ENCODE measurements around the gene SLC39A9.
"Not testable (repeated sequence)": the region's sequence is repeated elsewhere in the genome, so short reads cannot be mapped to it uniquely, and the experiment has no call there.

Gene SLC39A9

DNA sequence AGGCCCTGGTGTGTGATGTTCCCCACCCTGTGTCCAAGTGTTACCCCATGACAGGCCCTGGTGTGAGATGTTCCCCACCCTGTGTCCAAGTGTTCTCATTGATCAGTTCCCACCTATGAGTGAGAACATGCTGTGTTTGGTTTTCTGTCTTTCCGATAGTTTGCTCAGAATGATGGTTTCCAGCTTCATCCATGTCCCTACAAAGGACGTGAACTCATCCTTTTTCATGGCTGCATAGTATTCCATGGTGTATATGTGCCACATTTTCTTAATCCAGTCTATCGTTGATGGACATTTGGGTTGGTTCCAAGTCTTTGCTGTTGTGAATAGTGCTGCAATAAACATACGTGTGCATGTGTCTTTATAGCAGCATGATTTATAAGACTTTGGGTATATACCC, 17.6 kb downstream of the SLC39A9 start:
- H3K27me3 ChIP-seq (ENCODE audit: control insufficient read depth, insufficient read depth, low read length); H3K4me1 ChIP-seq (ENCODE audit: control insufficient read depth, insufficient read depth, low read length); H3K36me3 ChIP-seq (ENCODE audit: control insufficient read depth, insufficient read depth, low read length); H3K27ac ChIP-seq (ENCODE audit: low read length); H3K9me3 ChIP-seq (ENCODE audit: control insufficient read depth, insufficient read depth, low read length); DNase-seq (ENCODE audit: low read depth, low spot score); H3K4me3 ChIP-seq (ENCODE audit: low read length): not testable (repeated sequence)
- WGBS (ENCODE audit: insufficient coverage, insufficient read length), result no CpG with 5 or more reads among the region's 4 CpGs

DNA sequence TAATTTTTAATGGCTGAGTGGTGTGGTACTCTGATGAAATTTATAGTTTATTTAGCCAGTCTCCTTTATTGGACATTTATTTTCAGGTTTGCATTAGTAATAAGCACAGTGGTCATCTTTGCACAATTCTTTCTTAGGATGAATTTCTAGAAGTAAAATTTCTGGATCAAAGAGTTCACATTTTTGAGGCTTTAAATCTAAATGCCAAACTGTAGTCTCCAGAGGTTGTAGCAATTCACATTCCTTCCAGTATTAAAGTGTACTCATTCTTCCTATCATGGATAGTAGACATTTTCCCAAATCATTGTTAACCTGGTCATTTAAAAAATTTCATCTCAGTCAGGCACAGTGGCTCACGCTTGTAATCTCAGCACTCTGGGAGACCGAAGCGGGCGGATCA, 24.8 kb downstream of the SLC39A9 start:
- H3K36me3 ChIP-seq (ENCODE audit: control insufficient read depth, insufficient read depth, low read length), result peaks cover 5% of the 10 kb centered on the region; the same call in 1 of the 2 replicates
- no peaks in the 10 kb centered on the region for H3K4me1 ChIP-seq (ENCODE audit: control insufficient read depth, insufficient read depth, low read length)
- no peak for DNase-seq (ENCODE audit: low read depth, low spot score)
- H3K4me3 ChIP-seq (ENCODE audit: low read length), result no peak overlapping the region
- no peaks in the 10 kb centered on the region for H3K27me3 ChIP-seq (ENCODE audit: control insufficient read depth, insufficient read depth, low read length)
- no CpG with 5 or more reads among the region's 4 CpGs for WGBS (ENCODE audit: insufficient coverage, insufficient read length)
- no peaks in the 10 kb centered on the region for H3K9me3 ChIP-seq (ENCODE audit: control insufficient read depth, insufficient read depth, low read length)
- no peak overlapping the region for H3K27ac ChIP-seq (ENCODE audit: low read length)

DNA sequence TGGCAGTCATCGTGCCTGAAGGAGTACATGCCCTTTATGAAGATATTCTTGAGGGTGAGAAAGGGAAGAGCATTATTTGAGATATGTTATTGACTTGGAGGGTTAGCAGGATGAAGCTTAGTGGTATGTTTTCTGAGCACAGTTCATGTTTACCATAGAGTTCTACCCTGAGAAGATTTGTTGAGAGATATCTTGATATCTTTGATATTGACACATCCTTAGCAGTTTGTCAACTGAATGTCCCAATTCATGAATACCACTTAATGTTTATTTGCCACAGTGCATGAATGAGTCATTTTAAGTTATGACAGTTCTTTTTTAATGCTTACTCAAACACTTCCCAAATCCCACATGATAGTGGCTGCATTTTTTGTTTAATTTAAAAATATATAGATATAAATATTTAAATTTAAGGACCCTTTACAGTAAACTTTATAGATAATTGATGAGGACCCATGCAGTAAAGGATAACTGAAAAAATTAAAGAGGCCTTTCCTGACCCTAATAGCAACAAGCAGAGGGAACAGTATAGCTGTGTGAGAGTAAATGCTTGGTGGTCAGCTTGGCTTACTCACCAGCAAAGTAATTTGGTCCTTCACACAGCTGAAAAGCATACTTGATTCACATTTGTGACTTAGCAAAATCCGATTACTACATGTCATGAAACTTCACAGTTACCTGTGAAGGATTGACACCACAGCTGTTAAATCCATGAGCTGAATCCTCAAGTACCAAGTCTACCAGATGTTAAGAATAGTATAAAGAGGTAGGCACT, 25.8 kb downstream of the SLC39A9 start:
- no peak overlapping the region for H3K27ac ChIP-seq (ENCODE audit: low read length)
- no CpG with 5 or more reads among the region's 2 CpGs for WGBS (ENCODE audit: insufficient coverage, insufficient read length)

DNA sequence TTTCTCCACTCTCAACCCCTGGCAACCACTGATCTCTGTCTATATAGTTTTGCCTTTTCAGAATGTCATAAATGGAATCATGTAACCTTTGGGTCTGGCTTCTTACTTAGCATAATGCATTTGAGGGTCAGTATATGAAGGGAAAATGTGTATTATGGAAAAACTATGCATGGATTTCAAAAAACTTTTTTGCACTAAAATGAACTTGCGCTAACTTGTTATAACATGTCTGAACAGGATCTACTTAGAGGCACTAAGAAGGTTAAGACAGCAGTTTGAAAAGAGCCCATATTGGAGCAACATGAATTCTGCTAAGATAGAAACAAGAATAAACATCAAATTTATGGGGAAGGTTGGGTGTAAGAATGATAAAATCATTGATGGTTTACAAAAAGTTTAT, 29.1 kb downstream of the SLC39A9 start:
- Histone ChIP-seq H3K36me3 (ENCODE audit: control insufficient read depth, insufficient read depth, low read length) (peaks cover 5% of the 10 kb centered on the region; the same call in 1 of the 2 replicates), H3K27ac (ENCODE audit: low read length) (no peak overlapping the region), H3K4me3 (ENCODE audit: low read length) (no peak overlapping the region), H3K27me3 (ENCODE audit: control insufficient read depth, insufficient read depth, low read length) (no peaks in the 10 kb centered on the region), H3K9me3 (ENCODE audit: control insufficient read depth, insufficient read depth, low read length) (no peaks in the 10 kb centered on the region), H3K4me1 (ENCODE audit: control insufficient read depth, insufficient read depth, low read length) (no peaks in the 10 kb centered on the region)
- WGBS (ENCODE audit: insufficient coverage, insufficient read length), result no CpG with 5 or more reads among the region's 1 CpG
- DNase-seq (ENCODE audit: low read depth, low spot score), result no peak

More for the DNA sequence above, 25.8 kb downstream of the SLC39A9 start:
- Histone ChIP-seq H3K4me1 (ENCODE audit: control insufficient read depth, insufficient read depth, low read length) (no peaks in the 10 kb centered on the region), H3K4me3 (ENCODE audit: low read length) (no peak overlapping the region), H3K36me3 (ENCODE audit: control insufficient read depth, insufficient read depth, low read length) (peaks cover 5% of the 10 kb centered on the region; the same call in 1 of the 2 replicates), H3K9me3 (ENCODE audit: control insufficient read depth, insufficient read depth, low read length) (no peaks in the 10 kb centered on the region), H3K27me3 (ENCODE audit: control insufficient read depth, insufficient read depth, low read length) (no peaks in the 10 kb centered on the region)
- no peak for DNase-seq (ENCODE audit: low read depth, low spot score)

DNA sequence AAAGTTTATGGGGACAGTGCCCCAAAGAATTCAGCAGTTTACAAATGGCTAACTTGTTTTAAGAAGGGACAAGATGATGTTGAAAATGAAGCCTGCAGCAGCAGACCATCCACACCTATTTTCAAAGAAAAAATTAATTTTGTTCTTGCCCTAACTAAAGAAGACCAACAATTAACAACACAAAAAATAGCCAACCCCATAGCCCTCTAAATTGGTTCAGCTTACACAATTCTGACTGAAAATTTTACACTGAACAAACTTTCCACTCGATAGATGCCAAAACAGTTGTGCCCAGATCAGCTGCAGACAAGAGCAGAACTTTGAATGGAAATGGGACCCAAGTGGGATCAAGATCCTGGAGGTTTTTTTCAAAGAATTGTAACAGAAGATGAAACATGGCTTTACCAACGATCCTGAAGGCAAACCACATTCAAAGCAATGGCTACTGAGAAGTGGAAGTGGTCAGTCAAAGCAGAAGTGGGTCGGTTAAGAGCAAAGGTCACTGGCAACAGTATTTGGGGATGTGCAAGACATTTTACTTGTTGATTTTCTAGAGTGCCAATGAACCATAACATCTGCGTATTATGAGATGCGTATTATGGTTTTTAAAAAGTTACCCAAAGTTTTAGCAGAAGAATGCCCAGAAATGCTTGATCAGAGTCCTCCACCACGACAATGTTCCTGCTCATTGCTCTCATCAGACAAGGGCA, 30.0 kb downstream of the SLC39A9 start:
- no peaks in the 10 kb centered on the region for H3K9me3 ChIP-seq (ENCODE audit: control insufficient read depth, insufficient read depth, low read length)
- H3K36me3 ChIP-seq (ENCODE audit: control insufficient read depth, insufficient read depth, low read length), result peaks cover 5% of the 10 kb centered on the region; the same call in 1 of the 2 replicates
- DNase-seq (ENCODE audit: low read depth, low spot score), result no peak
- H3K4me3 ChIP-seq (ENCODE audit: low read length), result no peak overlapping the region
- no peak overlapping the region for H3K27ac ChIP-seq (ENCODE audit: low read length)
- no peaks in the 10 kb centered on the region for H3K4me1 ChIP-seq (ENCODE audit: control insufficient read depth, insufficient read depth, low read length)
- no peaks in the 10 kb centered on the region for H3K27me3 ChIP-seq (ENCODE audit: control insufficient read depth, insufficient read depth, low read length)
- WGBS (ENCODE audit: insufficient coverage, insufficient read length), result no CpG with 5 or more reads among the region's 6 CpGs

DNA sequence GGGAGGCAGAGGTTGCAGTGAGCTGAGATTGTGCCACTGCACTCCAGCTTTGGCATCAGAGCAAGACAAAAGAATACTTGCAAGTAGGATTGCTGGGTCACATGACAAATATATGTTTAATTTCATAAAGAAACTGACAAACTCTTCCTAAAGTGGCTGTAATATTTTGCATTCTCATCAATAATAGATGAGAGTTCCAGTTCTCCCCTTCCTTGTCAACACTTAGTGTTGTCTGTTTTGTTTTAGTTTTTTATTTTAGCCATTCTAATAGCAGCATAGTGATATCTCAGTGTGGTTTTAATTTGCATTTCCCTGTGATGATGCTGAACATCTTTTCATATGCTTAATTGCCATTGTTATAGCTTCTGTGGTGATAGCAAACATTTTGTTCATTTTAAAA, 31.2 kb downstream of the SLC39A9 start:
- peaks cover 3% of the 10 kb centered on the region; the same call in 1 of the 2 replicates for H3K36me3 ChIP-seq (ENCODE audit: control insufficient read depth, insufficient read depth, low read length)
- no peak overlapping the region for H3K4me3 ChIP-seq (ENCODE audit: low read length)
- H3K27me3 ChIP-seq (ENCODE audit: control insufficient read depth, insufficient read depth, low read length), result no peaks in the 10 kb centered on the region
- H3K9me3 ChIP-seq (ENCODE audit: control insufficient read depth, insufficient read depth, low read length), result no peaks in the 10 kb centered on the region
- DNase-seq (ENCODE audit: low read depth, low spot score), result no peak
- H3K4me1 ChIP-seq (ENCODE audit: control insufficient read depth, insufficient read depth, low read length), result no peaks in the 10 kb centered on the region
- H3K27ac ChIP-seq (ENCODE audit: low read length), result no peak overlapping the region

DNA sequence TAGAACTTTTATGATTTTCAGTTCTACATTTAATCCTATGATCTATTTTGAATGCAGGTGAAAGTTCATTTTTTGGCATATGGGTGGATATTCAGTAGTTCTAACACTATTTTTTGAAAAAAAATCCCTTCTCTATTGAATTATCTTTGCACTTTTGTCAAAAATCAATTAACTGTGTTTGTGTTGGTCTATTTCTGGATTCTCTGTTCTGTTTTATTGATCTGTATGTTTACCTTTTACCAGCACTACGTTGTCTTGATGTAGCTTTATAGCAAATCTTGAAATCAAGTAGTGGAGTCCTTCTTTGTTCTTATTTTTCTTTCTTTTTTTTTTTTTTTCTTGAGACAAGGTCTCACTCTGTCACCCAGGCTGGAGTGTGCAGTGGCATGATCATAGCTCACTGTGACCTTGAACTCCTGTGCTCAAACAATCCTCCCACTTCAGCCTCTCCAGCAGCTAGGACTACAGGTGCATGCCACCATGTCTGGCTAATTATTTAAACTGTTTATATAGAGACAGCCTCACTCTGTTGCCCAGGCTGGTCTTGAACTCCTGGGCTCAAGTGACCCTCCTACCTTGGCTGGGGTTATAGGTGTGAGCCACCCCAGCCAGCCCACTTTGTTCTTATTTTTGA, 31.9 kb downstream of the SLC39A9 start:
- Histone ChIP-seq H3K27me3 (ENCODE audit: control insufficient read depth, insufficient read depth, low read length) (no peaks in the 10 kb centered on the region), H3K9me3 (ENCODE audit: control insufficient read depth, insufficient read depth, low read length) (no peaks in the 10 kb centered on the region), H3K4me3 (ENCODE audit: low read length) (no peak overlapping the region), H3K4me1 (ENCODE audit: control insufficient read depth, insufficient read depth, low read length) (no peaks in the 10 kb centered on the region), H3K27ac (ENCODE audit: low read length) (no peak overlapping the region), H3K36me3 (ENCODE audit: control insufficient read depth, insufficient read depth, low read length) (peaks cover 2% of the 10 kb centered on the region; the same call in 1 of the 2 replicates)
- no peak for DNase-seq (ENCODE audit: low read depth, low spot score)
- WGBS (ENCODE audit: insufficient coverage, insufficient read length), result no CpG with 5 or more reads among the region's 1 CpG

DNA sequence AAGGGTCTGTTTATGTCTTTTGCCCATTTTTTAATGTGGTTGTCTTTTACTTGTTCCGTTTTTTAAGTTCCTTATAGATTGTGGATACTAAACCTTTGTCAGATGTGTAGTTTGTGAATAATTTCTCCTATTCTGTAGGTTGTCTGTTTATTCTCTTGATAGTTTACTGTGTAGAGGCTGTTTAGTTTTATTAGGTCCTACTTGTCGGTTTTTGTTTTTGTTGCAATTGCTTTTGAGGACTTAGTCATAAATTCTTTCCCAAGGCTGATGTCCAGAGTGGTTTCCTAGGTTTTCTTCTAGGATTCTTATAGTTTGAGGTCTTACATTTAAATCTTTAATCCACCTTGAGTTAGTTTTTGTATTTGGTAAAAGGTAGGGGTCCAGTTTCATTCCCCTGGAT, 33.9 kb downstream of the SLC39A9 start:
- DNase-seq (ENCODE audit: low read depth, low spot score), result no peak
- Histone ChIP-seq H3K9me3 (ENCODE audit: control insufficient read depth, insufficient read depth, low read length) (no peaks in the 10 kb centered on the region), H3K36me3 (ENCODE audit: control insufficient read depth, insufficient read depth, low read length) (no peaks in the 10 kb centered on the region), H3K27ac (ENCODE audit: low read length) (no peak overlapping the region), H3K4me1 (ENCODE audit: control insufficient read depth, insufficient read depth, low read length) (no peaks in the 10 kb centered on the region), H3K27me3 (ENCODE audit: control insufficient read depth, insufficient read depth, low read length) (no peaks in the 10 kb centered on the region), H3K4me3 (ENCODE audit: low read length) (no peak overlapping the region)
- WGBS (ENCODE audit: insufficient coverage, insufficient read length), result no CpG with 5 or more reads among the region's 2 CpGs

DNA sequence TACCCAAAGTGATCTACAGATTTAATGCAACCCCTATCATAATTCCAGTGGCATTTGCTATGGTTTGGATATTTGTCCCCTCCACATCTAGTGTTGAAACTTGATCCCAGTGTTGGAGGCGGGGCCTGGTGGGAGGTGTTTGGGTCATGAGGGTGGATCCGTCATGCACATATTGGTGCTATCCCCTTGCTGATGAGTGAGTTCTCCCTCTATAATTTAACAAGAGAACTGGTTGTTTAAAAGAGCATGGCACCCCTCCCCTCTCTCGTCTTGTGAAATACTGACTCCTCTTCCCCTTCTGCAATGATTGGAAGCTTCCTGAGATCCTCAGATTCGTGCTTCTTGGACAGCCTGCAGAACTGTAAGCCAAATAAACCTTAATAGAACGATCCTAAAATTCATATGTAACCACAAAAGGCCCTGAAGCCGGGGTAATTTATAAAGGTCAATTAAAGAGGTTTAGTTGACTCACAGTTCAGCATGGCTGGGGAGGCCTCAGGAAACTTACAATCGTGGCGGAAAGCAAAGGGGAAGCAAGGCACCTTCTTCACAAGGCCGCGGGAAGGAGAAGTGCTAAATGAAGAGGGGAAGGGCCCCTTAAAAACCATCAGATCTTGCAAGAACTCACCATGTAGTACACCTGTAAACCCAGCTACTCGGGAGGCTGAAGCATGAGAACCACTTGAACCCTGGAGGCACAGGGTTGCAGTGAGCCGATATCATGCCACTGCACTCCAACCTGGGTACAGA, 41.2 kb downstream of the SLC39A9 start:
- Histone ChIP-seq H3K27ac (ENCODE audit: low read length) (no peak overlapping the region), H3K36me3 (ENCODE audit: control insufficient read depth, insufficient read depth, low read length) (no peaks in the 10 kb centered on the region), H3K4me1 (ENCODE audit: control insufficient read depth, insufficient read depth, low read length) (no peaks in the 10 kb centered on the region), H3K27me3 (ENCODE audit: control insufficient read depth, insufficient read depth, low read length) (no peaks in the 10 kb centered on the region), H3K4me3 (ENCODE audit: low read length) (no peak overlapping the region), H3K9me3 (ENCODE audit: control insufficient read depth, insufficient read depth, low read length) (no peaks in the 10 kb centered on the region)
- WGBS (ENCODE audit: insufficient coverage, insufficient read length), result no CpG with 5 or more reads among the region's 12 CpGs
- no peak for DNase-seq (ENCODE audit: low read depth, low spot score)

DNA sequence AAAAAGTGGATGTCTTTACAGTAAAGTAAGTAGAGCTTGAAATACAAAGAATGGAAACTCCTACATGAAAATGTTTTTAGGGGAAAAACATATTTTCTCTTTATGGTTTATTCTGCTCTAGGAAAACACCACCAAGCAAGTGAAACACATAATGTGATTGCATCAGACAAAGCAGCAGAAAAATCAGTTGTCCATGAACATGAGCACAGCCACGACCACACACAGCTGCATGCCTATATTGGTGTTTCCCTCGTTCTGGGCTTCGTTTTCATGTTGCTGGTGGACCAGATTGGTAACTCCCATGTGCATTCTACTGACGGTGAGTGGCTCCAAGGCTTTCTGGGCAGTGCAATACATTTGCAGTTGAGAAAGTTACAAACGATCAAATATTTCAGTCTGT, 43.5 kb downstream of the SLC39A9 start:
- H3K27ac ChIP-seq (ENCODE audit: low read length), result no peak overlapping the region
- no peak for DNase-seq (ENCODE audit: low read depth, low spot score)

More for the DNA sequence above, 43.5 kb downstream of the SLC39A9 start:
- Histone ChIP-seq H3K36me3 (ENCODE audit: control insufficient read depth, insufficient read depth, low read length) (no peaks in the 10 kb centered on the region), H3K9me3 (ENCODE audit: control insufficient read depth, insufficient read depth, low read length) (no peaks in the 10 kb centered on the region), H3K4me1 (ENCODE audit: control insufficient read depth, insufficient read depth, low read length) (no peaks in the 10 kb centered on the region), H3K4me3 (ENCODE audit: low read length) (no peak overlapping the region), H3K27me3 (ENCODE audit: control insufficient read depth, insufficient read depth, low read length) (no peaks in the 10 kb centered on the region)
- WGBS (ENCODE audit: insufficient coverage, insufficient read length), result no CpG with 5 or more reads among the region's 5 CpGs
